ENCODE results near the gene GBA2.

GBA2 gene

GRCh38 chr9:35730486-35730854 lies 18.6 kb downstream of the GBA2 start:
- ChIA-PET POLR2A (interaction anchor here (3.6 kb wide), 1 partner anchor 18 kb away, joined by 10 read pairs; no protein-coding TSS in a partner anchor), CTCF (interaction anchor here (0.8 to 11.2 kb wide), 14 partner anchors 9 to 127 kb away, joined by 3 to 190 read pairs (median 4); partner anchors contain the start of genes CCDC107, GBA2, RGP1 and RMRP)
- Histone ChIP-seq H3K36me3 (ENCODE audit: control insufficient read depth in 4 of 4, insufficient read depth in 4 of 4, low read length in 3 of 4) (peaks cover 3 to 13% (median 4%) of the 10 kb centered on the region in 4 experiments), H3K27ac (ENCODE audit: insufficient read depth in 1 of 2, low read depth in 1 of 2, low read length in 2 of 2, poor library complexity in 1 of 2, severe bottlenecking in 2 of 2) (peak overlapping the region in 1 of 2 experiments; percentile 94), H3K4me3 (ENCODE audit: control insufficient read depth in 1 of 7, extremely low read depth in 1 of 7, insufficient read depth in 4 of 7, low read depth in 2 of 7, low read length in 6 of 7) (peak overlapping the region in 6 of 7 experiments; percentile 73 to 97 (median 88)), H3K4me1 (ENCODE audit: control extremely low read depth in 1 of 4, control insufficient read depth in 4 of 4, insufficient read depth in 4 of 4, low read length in 3 of 4) (peaks cover 44 to 75% (median 70%) of the 10 kb centered on the region in 4 experiments), H3K27me3 (replicated peaks in 2 of 5; ENCODE audit: control insufficient read depth in 4 of 5, insufficient read depth in 5 of 5, low read length in 4 of 5) (no peaks in the 10 kb centered on the region), H3K9me3 (ENCODE audit: control extremely low read depth in 1 of 5, control insufficient read depth in 4 of 5, insufficient read depth in 2 of 5, low read depth in 1 of 5, low read length in 4 of 5) (no peaks in the 10 kb centered on the region)
- no peak for DNase-seq
- 86% methylated on average over 2 of the region's 2 CpGs for WGBS (ENCODE audit: insufficient coverage)

GRCh38 chr9:35729700-35730485 lies 19.1 kb downstream of the GBA2 start:
- 3% methylated on average over 5 of the region's 6 CpGs for WGBS (ENCODE audit: insufficient coverage)
- Histone ChIP-seq H3K9me3 (ENCODE audit: control extremely low read depth in 1 of 5, control insufficient read depth in 4 of 5, insufficient read depth in 2 of 5, low read depth in 1 of 5, low read length in 4 of 5) (no peaks in the 10 kb centered on the region), H3K27ac (ENCODE audit: insufficient read depth in 1 of 2, low read depth in 1 of 2, low read length in 2 of 2, poor library complexity in 1 of 2, severe bottlenecking in 2 of 2) (peak overlapping the region in 1 of 2 experiments; percentile 94), H3K4me3 (ENCODE audit: control insufficient read depth in 1 of 7, extremely low read depth in 1 of 7, insufficient read depth in 4 of 7, low read depth in 2 of 7, low read length in 6 of 7) (peak overlapping the region in 6 of 7 experiments; percentile 73 to 97 (median 88)), H3K4me1 (ENCODE audit: control extremely low read depth in 1 of 4, control insufficient read depth in 4 of 4, insufficient read depth in 4 of 4, low read length in 3 of 4) (peaks cover 44 to 75% (median 70%) of the 10 kb centered on the region in 4 experiments), H3K27me3 (replicated peaks in 2 of 5; ENCODE audit: control insufficient read depth in 4 of 5, insufficient read depth in 5 of 5, low read length in 4 of 5) (no peaks in the 10 kb centered on the region), H3K36me3 (ENCODE audit: control insufficient read depth in 4 of 4, insufficient read depth in 4 of 4, low read length in 3 of 4) (peaks cover 3 to 14% (median 8%) of the 10 kb centered on the region in 4 experiments)
- ChIA-PET POLR2A (interaction anchor here (3.6 kb wide), 1 partner anchor 18 kb away, joined by 10 read pairs; no protein-coding TSS in a partner anchor), CTCF (interaction anchor here (0.8 to 11.2 kb wide), 18 partner anchors 9 to 126 kb away, joined by 3 to 190 read pairs (median 4); partner anchors contain the start of genes CCDC107, GBA2, RGP1 and RMRP)
- peak; percentile 50 to 66 (median 61) for DNase-seq

- no peak for DNase-seq
- peaks cover 44 to 72% (median 70%) of the 10 kb centered on the region in 4 experiments for H3K4me1 ChIP-seq (ENCODE audit: control extremely low read depth in 1 of 4, control insufficient read depth in 4 of 4, insufficient read depth in 4 of 4, low read length in 3 of 4)
- H3K36me3 ChIP-seq (ENCODE audit: control insufficient read depth in 4 of 4, insufficient read depth in 4 of 4, low read length in 3 of 4) = peaks cover 3 to 16% (median 15%) of the 10 kb centered on the region in 4 experiments
- 96% methylated on average over 2 of the region's 3 CpGs for WGBS (ENCODE audit: insufficient coverage)
- peak overlapping the region in 6 of 7 experiments; percentile 27 to 97 (median 74) for H3K4me3 ChIP-seq (ENCODE audit: control insufficient read depth in 1 of 7, extremely low read depth in 1 of 7, insufficient read depth in 4 of 7, low read depth in 2 of 7, low read length in 6 of 7)
- peak overlapping the region in 1 of 2 experiments; percentile 94 for H3K27ac ChIP-seq (ENCODE audit: insufficient read depth in 1 of 2, low read depth in 1 of 2, low read length in 2 of 2, poor library complexity in 1 of 2, severe bottlenecking in 2 of 2)
- no peaks in the 10 kb centered on the region for H3K27me3 ChIP-seq (replicated peaks in 2 of 5; ENCODE audit: control insufficient read depth in 4 of 5, insufficient read depth in 5 of 5, low read length in 4 of 5)
- H3K9me3 ChIP-seq (ENCODE audit: control extremely low read depth in 1 of 5, control insufficient read depth in 4 of 5, insufficient read depth in 2 of 5, low read depth in 1 of 5, low read length in 4 of 5) = no peaks in the 10 kb centered on the region
- CTCF ChIA-PET = interaction anchor here (0.9 to 11.2 kb wide), 19 partner anchors 8 to 153 kb away, joined by 3 to 190 read pairs (median 4); partner anchors contain the start of genes CCDC107, GBA2, RGP1 and RMRP
- POLR2A ChIA-PET = no interaction called here
Observed at GRCh38 chr9:35729101-35729500, 19.9 kb downstream of the GBA2 start.

- Histone ChIP-seq H3K27me3 (replicated peaks in 2 of 5; ENCODE audit: control insufficient read depth in 4 of 5, insufficient read depth in 5 of 5, low read length in 4 of 5) (no peaks in the 10 kb centered on the region), H3K9me3 (ENCODE audit: control extremely low read depth in 1 of 5, control insufficient read depth in 4 of 5, insufficient read depth in 2 of 5, low read depth in 1 of 5, low read length in 4 of 5) (no peaks in the 10 kb centered on the region), H3K36me3 (ENCODE audit: control insufficient read depth in 4 of 4, insufficient read depth in 4 of 4, low read length in 3 of 4) (peaks cover 10 to 24% (median 22%) of the 10 kb centered on the region in 4 experiments), H3K4me1 (ENCODE audit: control extremely low read depth in 1 of 4, control insufficient read depth in 4 of 4, insufficient read depth in 4 of 4, low read length in 3 of 4) (peaks cover 39 to 64% (median 63%) of the 10 kb centered on the region in 4 experiments), H3K4me3 (ENCODE audit: control insufficient read depth in 1 of 7, extremely low read depth in 1 of 7, insufficient read depth in 4 of 7, low read depth in 2 of 7, low read length in 6 of 7) (peak overlapping the region in 6 of 7 experiments; percentile 58 to 97 (median 74)), H3K27ac (ENCODE audit: insufficient read depth in 1 of 2, low read depth in 1 of 2, low read length in 2 of 2, poor library complexity in 1 of 2, severe bottlenecking in 2 of 2) (peak overlapping the region; percentile 69 to 94)
- DNase-seq = peak in 2 of 3 donors; percentile 54 to 63
- ChIA-PET CTCF (interaction anchor here (0.5 to 11.2 kb wide), 33 partner anchors 13 to 709 kb away, joined by 3 to 190 read pairs (median 4); partner anchors contain the start of genes CCDC107, GBA2, RGP1 and RMRP), POLR2A (interaction anchor here (0.9 to 2.0 kb wide), 5 partner anchors 13 to 656 kb away, joined by 3 to 7 read pairs (median 4); partner anchors contain the start of genes CCDC107, RMRP, SPAG8 and VCP)
- 0% methylated on average over 7 of the region's 10 CpGs for WGBS (ENCODE audit: insufficient coverage)
Observed at GRCh38 chr9:35728041-35728971, 20.7 kb downstream of the GBA2 start.

GRCh38 chr9:35727676-35728040 lies 21.4 kb downstream of the GBA2 start:
- H3K36me3 ChIP-seq (ENCODE audit: control insufficient read depth in 4 of 4, insufficient read depth in 4 of 4, low read length in 3 of 4) = peaks cover 12 to 29% (median 25%) of the 10 kb centered on the region in 4 experiments

GRCh38 chr9:35726931-35727330 lies 22.1 kb downstream of the GBA2 start:
- POLR2A ChIA-PET = interaction anchor here (0.6 to 2.0 kb wide), 2 partner anchors 12 to 251 kb away, joined by 3 to 7 read pairs; no protein-coding TSS in a partner anchor
- Histone ChIP-seq H3K4me1 (ENCODE audit: control extremely low read depth in 1 of 4, control insufficient read depth in 4 of 4, insufficient read depth in 4 of 4, low read length in 3 of 4) (peaks cover 38 to 56% (median 55%) of the 10 kb centered on the region in 4 experiments), H3K27me3 (replicated peaks in 2 of 5; ENCODE audit: control insufficient read depth in 4 of 5, insufficient read depth in 5 of 5, low read length in 4 of 5) (no peaks in the 10 kb centered on the region), H3K4me3 (ENCODE audit: control insufficient read depth in 1 of 7, extremely low read depth in 1 of 7, insufficient read depth in 4 of 7, low read depth in 2 of 7, low read length in 6 of 7) (peak overlapping the region; percentile 8 to 97 (median 62)), H3K27ac (ENCODE audit: insufficient read depth in 1 of 2, low read depth in 1 of 2, low read length in 2 of 2, poor library complexity in 1 of 2, severe bottlenecking in 2 of 2) (peak overlapping the region; percentile 69 to 94), H3K36me3 (ENCODE audit: control insufficient read depth in 4 of 4, insufficient read depth in 4 of 4, low read length in 3 of 4) (peaks cover 16 to 36% (median 30%) of the 10 kb centered on the region in 4 experiments), H3K9me3 (ENCODE audit: control extremely low read depth in 1 of 5, control insufficient read depth in 4 of 5, insufficient read depth in 2 of 5, low read depth in 1 of 5, low read length in 4 of 5) (no peaks in the 10 kb centered on the region)
- peak; percentile 83 to 93 (median 91) for DNase-seq
- 0% methylated on average over 2 of the region's 3 CpGs for WGBS (ENCODE audit: insufficient coverage)
- CTCF ChIA-PET = interaction anchor here (0.6 to 11.2 kb wide), 21 partner anchors 12 to 155 kb away, joined by 3 to 190 read pairs (median 9); partner anchors contain the start of genes GBA2 and RGP1

More at GRCh38 chr9:35727676-35728040, 21.4 kb downstream of the GBA2 start:
- peak overlapping the region in 6 of 7 experiments; percentile 58 to 97 (median 74) for H3K4me3 ChIP-seq (ENCODE audit: control insufficient read depth in 1 of 7, extremely low read depth in 1 of 7, insufficient read depth in 4 of 7, low read depth in 2 of 7, low read length in 6 of 7)
- no peaks in the 10 kb centered on the region for H3K9me3 ChIP-seq (ENCODE audit: control extremely low read depth in 1 of 5, control insufficient read depth in 4 of 5, insufficient read depth in 2 of 5, low read depth in 1 of 5, low read length in 4 of 5)
- POLR2A ChIA-PET = interaction anchor here (0.6 to 2.0 kb wide), 5 partner anchors 12 to 656 kb away, joined by 3 to 7 read pairs (median 4); partner anchors contain the start of genes CCDC107, RMRP, SPAG8 and VCP
- H3K4me1 ChIP-seq (ENCODE audit: control extremely low read depth in 1 of 4, control insufficient read depth in 4 of 4, insufficient read depth in 4 of 4, low read length in 3 of 4) = peaks cover 38 to 58% (median 57%) of the 10 kb centered on the region in 4 experiments
- H3K27ac ChIP-seq (ENCODE audit: insufficient read depth in 1 of 2, low read depth in 1 of 2, low read length in 2 of 2, poor library complexity in 1 of 2, severe bottlenecking in 2 of 2) = peak overlapping the region; percentile 69 to 94
- CTCF ChIA-PET = interaction anchor here (0.6 to 11.2 kb wide), 27 partner anchors 13 to 154 kb away, joined by 3 to 190 read pairs (median 6); partner anchors contain the start of genes CCDC107, GBA2, RGP1 and RMRP
- H3K27me3 ChIP-seq (replicated peaks in 2 of 5; ENCODE audit: control insufficient read depth in 4 of 5, insufficient read depth in 5 of 5, low read length in 4 of 5) = no peaks in the 10 kb centered on the region
- 0% methylated on average over 2 of the region's 5 CpGs for WGBS (ENCODE audit: insufficient coverage)
- peak; percentile 65 to 94 (median 89) for DNase-seq

Data from common myeloid progenitor, CD34-positive (primary cell).